Measurements from ENCODE around the gene ZNF445. TPM values are rescaled to one million over a fixed set of nuclear protein-coding genes. Genes with fewer than 3 reads are reported as not detected.

The ZNF445 gene
- 10 to 100 TPM; 17.8 to 19.6 TPM for total RNA-seq

- H3K4me3 Mint-ChIP-seq: peak within 1 kb of the TSS; percentile 90
- H3K4me1 Mint-ChIP-seq: peaks cover 22% of the 10 kb centered on the region
- H3K36me3 Mint-ChIP-seq (ENCODE audit: low read depth): peaks cover 8% of the 10 kb centered on the region
- peak within 1 kb of the TSS; percentile 78 for H3K27ac Mint-ChIP-seq
- H3K27me3 Mint-ChIP-seq: no peaks in the 10 kb centered on the region
- POLR2A ChIA-PET: interaction anchor here (0.6 to 2.6 kb wide), 9 partner anchors 15 to 285 kb away, joined by 3 to 19 read pairs (median 4); partner anchors contain the start of genes TCAIM, ZKSCAN7 and ZNF197
- H3K9me3 Mint-ChIP-seq: no peaks in the 10 kb centered on the region
- CTCF ChIA-PET: interaction anchor here (1.2 kb wide), 1 partner anchor 34 kb away, joined by 7 read pairs; no protein-coding TSS in a partner anchor
- DNase-seq: peak; percentile 80
These were observed at the start of gene ZNF445 for GRCh38 chr3:44477312-44478030. ZNF445 (minus strand) TSS chr3:44477670; CDS start chr3:44455549, 22,121 bp downstream.

- H3K4me3 Mint-ChIP-seq: no peak overlapping the region
- H3K4me1 Mint-ChIP-seq: no peaks in the 10 kb centered on the region
- H3K27ac Mint-ChIP-seq: no peak overlapping the region
- peaks cover 30% of the 10 kb centered on the region for H3K27me3 Mint-ChIP-seq
- H3K9me3 Mint-ChIP-seq: no peaks in the 10 kb centered on the region
- ChIA-PET POLR2A (no interaction called here), CTCF (no interaction called here)
- no peaks in the 10 kb centered on the region for H3K36me3 Mint-ChIP-seq (ENCODE audit: low read depth)
- DNase-seq: no peak
These were observed 47.6 kb upstream of the ZNF445 start for GRCh38 chr3:44525060-44525459.

GRCh38 chr3:44522494-44522933 is 45.0 kb upstream of the ZNF445 start:
- ChIA-PET CTCF (interaction anchor here (0.7 kb wide), 1 partner anchor 432 kb away, joined by 5 read pairs; no protein-coding TSS in a partner anchor), POLR2A (no interaction called here)
- H3K4me1 Mint-ChIP-seq: peaks cover 6% of the 10 kb centered on the region
- peaks cover 30% of the 10 kb centered on the region for H3K27me3 Mint-ChIP-seq
- no peaks in the 10 kb centered on the region for H3K36me3 Mint-ChIP-seq (ENCODE audit: low read depth)
- H3K4me3 Mint-ChIP-seq: no peak overlapping the region
- DNase-seq: no peak
- no peak overlapping the region for H3K27ac Mint-ChIP-seq
- H3K9me3 Mint-ChIP-seq: no peaks in the 10 kb centered on the region

GRCh38 chr3:44521721-44522120 is 44.3 kb upstream of the ZNF445 start:
- peaks cover 33% of the 10 kb centered on the region for H3K27me3 Mint-ChIP-seq
- no peak for DNase-seq
- no peaks in the 10 kb centered on the region for H3K9me3 Mint-ChIP-seq
- CTCF ChIA-PET: interaction anchor here (0.7 kb wide), 1 partner anchor 433 kb away, joined by 5 read pairs; no protein-coding TSS in a partner anchor
- POLR2A ChIA-PET: no interaction called here
- H3K4me1 Mint-ChIP-seq: peaks cover 6% of the 10 kb centered on the region
- no peak overlapping the region for H3K27ac Mint-ChIP-seq
- H3K36me3 Mint-ChIP-seq (ENCODE audit: low read depth): no peaks in the 10 kb centered on the region
- H3K4me3 Mint-ChIP-seq: no peak overlapping the region

GRCh38 chr3:44518782-44519156 is 41.3 kb upstream of the ZNF445 start:
- ChIA-PET CTCF (interaction anchor here (2.5 kb wide), 1 partner anchor 14 kb away, joined by 5 read pairs; no protein-coding TSS in a partner anchor), POLR2A (interaction anchor here (1.3 kb wide), 1 partner anchor 8 kb away, joined by 3 read pairs; no protein-coding TSS in a partner anchor)
- peaks cover 6% of the 10 kb centered on the region for H3K4me1 Mint-ChIP-seq
- H3K27ac Mint-ChIP-seq: no peak overlapping the region
- no peak overlapping the region for H3K4me3 Mint-ChIP-seq
- peaks cover 28% of the 10 kb centered on the region for H3K27me3 Mint-ChIP-seq
- no peaks in the 10 kb centered on the region for H3K9me3 Mint-ChIP-seq
- no peaks in the 10 kb centered on the region for H3K36me3 Mint-ChIP-seq (ENCODE audit: low read depth)
- DNase-seq: no peak

- no peak for DNase-seq
- ChIA-PET POLR2A (no interaction called here), CTCF (no interaction called here)
- Mint-ChIP-seq H3K4me3 (no peak overlapping the region), H3K9me3 (no peaks in the 10 kb centered on the region), H3K36me3 (ENCODE audit: low read depth) (no peaks in the 10 kb centered on the region), H3K4me1 (peaks cover 14% of the 10 kb centered on the region), H3K27ac (no peak overlapping the region), H3K27me3 (peaks cover 18% of the 10 kb centered on the region)
These were observed 38.8 kb upstream of the ZNF445 start for GRCh38 chr3:44516230-44516629.

- peaks cover 26% of the 10 kb centered on the region for H3K4me1 Mint-ChIP-seq
- ChIA-PET CTCF (interaction anchor here (1.2 kb wide), 1 partner anchor 41 kb away, joined by 3 read pairs; no protein-coding TSS in a partner anchor), POLR2A (no interaction called here)
- DNase-seq: no peak
- H3K27me3 Mint-ChIP-seq: peaks cover 6% of the 10 kb centered on the region
- no peak overlapping the region for H3K4me3 Mint-ChIP-seq
- peaks cover 4% of the 10 kb centered on the region for H3K36me3 Mint-ChIP-seq (ENCODE audit: low read depth)
- no peaks in the 10 kb centered on the region for H3K9me3 Mint-ChIP-seq
- H3K27ac Mint-ChIP-seq: no peak overlapping the region
These were observed 36.0 kb upstream of the ZNF445 start for GRCh38 chr3:44513513-44513912.

- POLR2A ChIA-PET: interaction anchor here (0.7 to 3.1 kb wide), 14 partner anchors 8 to 465 kb away, joined by 3 to 26 read pairs (median 4); partner anchors contain the start of genes EXOSC7, KIAA1143, KIF15 and TCAIM
These were observed 33.7 kb upstream of the ZNF445 start for GRCh38 chr3:44511238-44511566.

GRCh38 chr3:44510000-44510368 is 32.5 kb upstream of the ZNF445 start:
- POLR2A ChIA-PET: interaction anchor here (1.4 to 3.1 kb wide), 7 partner anchors 32 to 466 kb away, joined by 3 to 26 read pairs (median 15); partner anchors contain the start of genes EXOSC7, KIAA1143, KIF15 and TCAIM

More at GRCh38 chr3:44511238-44511566, 33.7 kb upstream of the ZNF445 start:
- CTCF ChIA-PET: interaction anchor here (1.0 to 1.7 kb wide), 5 partner anchors 9 to 250 kb away, joined by 3 to 7 read pairs (median 4); partner anchors contain the start of genes KIAA1143, TCAIM and ZNF445
- peak overlapping the region; percentile 74 for H3K27ac Mint-ChIP-seq
- peaks cover 21% of the 10 kb centered on the region for H3K36me3 Mint-ChIP-seq (ENCODE audit: low read depth)
- DNase-seq: no peak
- peak overlapping the region; percentile 85 for H3K4me3 Mint-ChIP-seq
- peaks cover 1% of the 10 kb centered on the region for H3K27me3 Mint-ChIP-seq
- H3K4me1 Mint-ChIP-seq: peaks cover 26% of the 10 kb centered on the region
- peaks cover 5% of the 10 kb centered on the region for H3K9me3 Mint-ChIP-seq

GRCh38 chr3:44509393-44509921 is 32.0 kb upstream of the ZNF445 start:
- no peak for DNase-seq
- POLR2A ChIA-PET: interaction anchor here (2.7 to 3.1 kb wide), 2 partner anchors 32 to 70 kb away, joined by 11 to 16 read pairs; partner anchors contain the start of gene ZNF445
- H3K4me3 Mint-ChIP-seq: peak overlapping the region; percentile 85

More at GRCh38 chr3:44510000-44510368, 32.5 kb upstream of the ZNF445 start:
- Mint-ChIP-seq H3K9me3 (peaks cover 12% of the 10 kb centered on the region), H3K4me1 (peaks cover 26% of the 10 kb centered on the region), H3K36me3 (ENCODE audit: low read depth) (peaks cover 33% of the 10 kb centered on the region), H3K4me3 (peak overlapping the region; percentile 85), H3K27ac (peak overlapping the region; percentile 69), H3K27me3 (no peaks in the 10 kb centered on the region)
- no peak for DNase-seq
- CTCF ChIA-PET: no interaction called here

GRCh38 chr3:44506961-44507360 is 29.5 kb upstream of the ZNF445 start:
- Mint-ChIP-seq H3K9me3 (peaks cover 24% of the 10 kb centered on the region), H3K4me3 (no peak overlapping the region), H3K27ac (no peak overlapping the region), H3K36me3 (ENCODE audit: low read depth) (peaks cover 53% of the 10 kb centered on the region), H3K27me3 (no peaks in the 10 kb centered on the region), H3K4me1 (peaks cover 26% of the 10 kb centered on the region)
- ChIA-PET CTCF (no interaction called here), POLR2A (no interaction called here)
- no peak for DNase-seq

More at GRCh38 chr3:44509393-44509921, 32.0 kb upstream of the ZNF445 start:
- Mint-ChIP-seq H3K27ac (no peak overlapping the region), H3K9me3 (peaks cover 12% of the 10 kb centered on the region), H3K27me3 (no peaks in the 10 kb centered on the region), H3K4me1 (peaks cover 26% of the 10 kb centered on the region), H3K36me3 (ENCODE audit: low read depth) (peaks cover 35% of the 10 kb centered on the region)
- CTCF ChIA-PET: no interaction called here

GRCh38 chr3:44506556-44506955 is 29.1 kb upstream of the ZNF445 start:
- Mint-ChIP-seq H3K36me3 (ENCODE audit: low read depth) (peaks cover 57% of the 10 kb centered on the region), H3K4me1 (peaks cover 22% of the 10 kb centered on the region), H3K4me3 (no peak overlapping the region), H3K27ac (no peak overlapping the region), H3K9me3 (peaks cover 28% of the 10 kb centered on the region), H3K27me3 (no peaks in the 10 kb centered on the region)
- CTCF ChIA-PET: no interaction called here
- DNase-seq: no peak
- POLR2A ChIA-PET: no interaction called here

- no peak overlapping the region for H3K27ac Mint-ChIP-seq
- H3K9me3 Mint-ChIP-seq: peaks cover 46% of the 10 kb centered on the region
- POLR2A ChIA-PET: no interaction called here
These were observed 27.1 kb upstream of the ZNF445 start for GRCh38 chr3:44504566-44504965.

More at GRCh38 chr3:44504566-44504965, 27.1 kb upstream of the ZNF445 start:
- no peak for DNase-seq
- CTCF ChIA-PET: no interaction called here
- peaks cover 13% of the 10 kb centered on the region for H3K4me1 Mint-ChIP-seq
- no peaks in the 10 kb centered on the region for H3K27me3 Mint-ChIP-seq
- H3K36me3 Mint-ChIP-seq (ENCODE audit: low read depth): peaks cover 75% of the 10 kb centered on the region
- H3K4me3 Mint-ChIP-seq: no peak overlapping the region
